Neural crest cell (in vitro differentiated cells): ENCODE measurements around the gene METTL18. TPM values are rescaled to one million over a fixed set of nuclear protein-coding genes. Genes with fewer than 3 reads are reported as not detected.
"Not testable (repeated sequence)": the region's sequence is repeated elsewhere in the genome, so short reads cannot be mapped to it uniquely, and the experiment has no call there.

Source experiments
- DNase-seq: peaks from one replicate; pipeline ENCODE4 v3.0.0; 2021; ENCODE audit warnings: low read depth, mixed read lengths, low spot score
- H3K27ac Mint-ChIP-seq: one replicate; pipeline ENCODE4 v1.8.0; 2021; ENCODE audit warnings: mild to moderate bottlenecking, mixed read lengths; ENCODE audit not compliant: unreplicated experiment
- H3K27me3 Mint-ChIP-seq: 2 replicates; pipeline ENCODE4 v1.8.0; 2021; ENCODE audit warnings: low read depth, mild to moderate bottlenecking, mixed read lengths
- H3K36me3 Mint-ChIP-seq: 2 replicates; pipeline ENCODE4 v1.8.0; 2021; ENCODE audit warnings: low read depth, mild to moderate bottlenecking, mixed read lengths
- H3K4me1 Mint-ChIP-seq: 2 replicates; pipeline ENCODE4 v1.8.0; 2021; ENCODE audit warnings: mixed read lengths
- H3K4me3 Mint-ChIP-seq: one replicate; pipeline ENCODE4 v1.8.0; 2021; ENCODE audit warnings: mild to moderate bottlenecking, mixed read lengths
- H3K9me3 Mint-ChIP-seq: 2 replicates; pipeline ENCODE4 v1.8.0; 2021; ENCODE audit warnings: mixed read lengths
- CTCF ChIP-seq: fragments of 200-600 bp; sonication (generic); conservative IDR thresholded peaks from 2 replicates; pipeline ENCODE4 v1.5.0; 2021; ENCODE audit warnings: antibody characterized with exemption, mild to moderate bottlenecking
- total RNA-seq: library from RNA; stranded (reverse); gene quantifications from 2 replicates; pipeline ENCODE4 v1.2.1, GENCODE V29; 2021

The METTL18 gene
- total RNA-seq, 1 donor from 2014 or later, result 10.0 TPM

- peaks cover 36% of the 10 kb centered on the region for H3K36me3 Mint-ChIP-seq
- no peak for DNase-seq
- H3K9me3 Mint-ChIP-seq, result peaks cover 11% of the 10 kb centered on the region
- no peaks in the 10 kb centered on the region for H3K27me3 Mint-ChIP-seq
- H3K4me3 Mint-ChIP-seq, result no peak overlapping the region
- no peak overlapping the region for H3K27ac Mint-ChIP-seq
- TF ChIP-seq CTCF, result no peak
- H3K4me1 Mint-ChIP-seq, result no peaks in the 10 kb centered on the region
These were observed 19.6 kb upstream of the METTL18 start for GRCh38 chr1:169814265-169814664.

GRCh38 chr1:169812131-169812530 is 17.4 kb upstream of the METTL18 start:
- H3K27ac Mint-ChIP-seq, result no peak overlapping the region
- peaks cover 27% of the 10 kb centered on the region for H3K36me3 Mint-ChIP-seq
- peaks cover 8% of the 10 kb centered on the region for H3K9me3 Mint-ChIP-seq
- no peak for DNase-seq
- H3K4me3 Mint-ChIP-seq, result no peak overlapping the region
- no peak for TF ChIP-seq CTCF
- H3K4me1 Mint-ChIP-seq, result no peaks in the 10 kb centered on the region
- no peaks in the 10 kb centered on the region for H3K27me3 Mint-ChIP-seq

- not testable (repeated sequence) for DNase-seq, H3K27ac Mint-ChIP-seq, H3K27me3 Mint-ChIP-seq, H3K4me3 Mint-ChIP-seq, H3K4me1 Mint-ChIP-seq, H3K9me3 Mint-ChIP-seq
- peaks cover 25% of the 10 kb centered on the region for H3K36me3 Mint-ChIP-seq
These were observed 16.8 kb upstream of the METTL18 start for GRCh38 chr1:169811418-169812035.

- peak; percentile 78 for TF ChIP-seq CTCF
- Mint-ChIP-seq H3K4me1 (no peaks in the 10 kb centered on the region), H3K9me3 (no peaks in the 10 kb centered on the region), H3K27me3 (no peaks in the 10 kb centered on the region), H3K36me3 (peaks cover 13% of the 10 kb centered on the region), H3K4me3 (no peak overlapping the region), H3K27ac (no peak overlapping the region)
- DNase-seq, result peak; percentile 20
These were observed 14.8 kb upstream of the METTL18 start for GRCh38 chr1:169809370-169810095.

GRCh38 chr1:169804941-169805340 is 10.2 kb upstream of the METTL18 start:
- Mint-ChIP-seq H3K9me3 (no peaks in the 10 kb centered on the region), H3K4me1 (no peaks in the 10 kb centered on the region), H3K27me3 (no peaks in the 10 kb centered on the region), H3K4me3 (no peak overlapping the region), H3K27ac (no peak overlapping the region), H3K36me3 (no peaks in the 10 kb centered on the region)
- no peak for DNase-seq
- TF ChIP-seq CTCF, result no peak

- no peak overlapping the region for H3K4me3 Mint-ChIP-seq
- H3K27me3 Mint-ChIP-seq, result no peaks in the 10 kb centered on the region
- peaks cover 1% of the 10 kb centered on the region for H3K4me1 Mint-ChIP-seq
- TF ChIP-seq CTCF, result no peak
- H3K27ac Mint-ChIP-seq, result no peak overlapping the region
- H3K9me3 Mint-ChIP-seq, result no peaks in the 10 kb centered on the region
- DNase-seq, result no peak
- H3K36me3 Mint-ChIP-seq, result no peaks in the 10 kb centered on the region
These were observed 8.2 kb upstream of the METTL18 start for GRCh38 chr1:169802888-169803287.
